Measurements from ENCODE around the gene SPAG16.

Gene SPAG16

DNA sequence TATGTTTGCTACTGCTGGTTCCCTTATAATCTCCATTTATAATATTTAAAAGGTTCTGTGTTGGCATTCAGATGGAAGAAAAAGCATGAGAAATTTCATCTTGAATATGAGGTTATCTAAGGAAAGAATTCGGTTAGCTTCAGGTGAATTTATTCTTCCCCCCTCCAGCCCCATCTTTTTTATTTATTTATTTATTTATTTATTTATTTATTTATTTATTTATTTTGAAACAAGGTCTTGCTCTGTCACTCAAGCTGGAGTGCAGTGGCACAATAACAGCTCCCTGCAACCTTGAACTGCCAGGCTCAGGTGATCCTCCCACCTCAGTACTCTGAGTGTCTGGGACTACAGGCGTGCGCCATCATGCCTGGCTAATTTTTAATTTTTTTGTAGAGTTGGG lies 1031.1 kb downstream of the SPAG16 start:
- in situ Hi-C loops (cut with HindIII; ENCODE audit: low sequenced_read_pairs), result no loop called here
- TF ChIP-seq, protein P1, sequence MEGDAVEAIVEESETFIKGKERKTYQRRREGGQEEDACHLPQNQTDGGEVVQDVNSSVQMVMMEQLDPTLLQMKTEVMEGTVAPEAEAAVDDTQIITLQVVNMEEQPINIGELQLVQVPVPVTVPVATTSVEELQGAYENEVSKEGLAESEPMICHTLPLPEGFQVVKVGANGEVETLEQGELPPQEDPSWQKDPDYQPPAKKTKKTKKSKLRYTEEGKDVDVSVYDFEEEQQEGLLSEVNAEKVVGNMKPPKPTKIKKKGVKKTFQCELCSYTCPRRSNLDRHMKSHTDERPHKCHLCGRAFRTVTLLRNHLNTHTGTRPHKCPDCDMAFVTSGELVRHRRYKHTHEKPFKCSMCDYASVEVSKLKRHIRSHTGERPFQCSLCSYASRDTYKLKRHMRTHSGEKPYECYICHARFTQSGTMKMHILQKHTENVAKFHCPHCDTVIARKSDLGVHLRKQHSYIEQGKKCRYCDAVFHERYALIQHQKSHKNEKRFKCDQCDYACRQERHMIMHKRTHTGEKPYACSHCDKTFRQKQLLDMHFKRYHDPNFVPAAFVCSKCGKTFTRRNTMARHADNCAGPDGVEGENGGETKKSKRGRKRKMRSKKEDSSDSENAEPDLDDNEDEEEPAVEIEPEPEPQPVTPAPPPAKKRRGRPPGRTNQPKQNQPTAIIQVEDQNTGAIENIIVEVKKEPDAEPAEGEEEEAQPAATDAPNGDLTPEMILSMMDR (IDR thresholded peaks at IDR 0.05; ENCODE audit: low read depth, low read length, missing control alignments), result no peak
- H3K4me3 ChIP-seq (ENCODE audit: low read depth, low read length), result no peak overlapping the region
- no peak for DNase-seq (ENCODE audit: low read depth)

DNA sequence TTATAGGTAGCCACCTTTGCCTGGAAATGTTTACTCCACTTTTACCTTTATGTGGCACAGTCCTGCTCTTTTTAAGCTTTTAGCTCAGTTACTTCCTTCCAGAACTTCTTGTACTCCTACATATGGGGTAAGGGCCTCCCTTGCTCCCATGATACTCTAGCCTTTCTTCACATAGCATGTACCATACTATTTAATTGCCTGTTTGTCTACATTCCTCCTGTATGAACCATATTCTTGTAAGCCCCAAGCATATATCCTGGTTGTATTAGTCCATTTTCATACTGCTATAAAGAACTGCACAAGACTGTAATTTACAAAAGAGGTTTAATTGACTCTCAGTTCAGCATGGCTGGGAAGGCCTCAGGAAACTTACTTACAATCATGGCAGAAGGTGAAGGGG lies 1035.9 kb downstream of the SPAG16 start:
- no peak for DNase-seq (ENCODE audit: low read depth)

DNA sequence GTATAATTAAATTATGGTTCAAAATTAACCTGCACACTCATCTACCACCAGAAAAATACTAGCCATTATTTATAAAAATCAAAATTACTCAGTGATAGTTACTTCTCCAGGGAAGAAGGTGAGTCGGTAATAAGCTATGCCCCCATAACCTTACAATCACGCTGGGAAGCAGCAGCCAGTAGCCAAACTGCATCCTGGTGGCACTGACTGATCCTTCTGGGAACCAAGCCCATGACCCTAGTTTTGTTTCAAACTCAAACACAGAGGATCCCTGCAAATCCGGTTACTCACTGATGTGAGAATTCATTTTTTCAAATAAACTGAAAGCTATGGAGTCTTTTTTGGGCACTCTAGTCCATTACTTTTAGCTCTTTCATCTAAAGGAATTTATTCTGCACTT lies 1038.4 kb downstream of the SPAG16 start:
- H3K4me3 ChIP-seq (ENCODE audit: low read depth, low read length), result no peak overlapping the region
- in situ Hi-C loops (cut with HindIII; ENCODE audit: low sequenced_read_pairs), result no loop called here
- TF ChIP-seq, protein P1 (IDR thresholded peaks at IDR 0.05; ENCODE audit: low read depth, low read length, missing control alignments), result no peak
- DNase-seq (ENCODE audit: low read depth), result no peak

More for the DNA sequence above, 1035.9 kb downstream of the SPAG16 start:
- TF ChIP-seq, protein P1 (IDR thresholded peaks at IDR 0.05; ENCODE audit: low read depth, low read length, missing control alignments), result no peak
- no peak overlapping the region for H3K4me3 ChIP-seq (ENCODE audit: low read depth, low read length)
- in situ Hi-C loops (cut with HindIII; ENCODE audit: low sequenced_read_pairs), result no loop called here

DNA sequence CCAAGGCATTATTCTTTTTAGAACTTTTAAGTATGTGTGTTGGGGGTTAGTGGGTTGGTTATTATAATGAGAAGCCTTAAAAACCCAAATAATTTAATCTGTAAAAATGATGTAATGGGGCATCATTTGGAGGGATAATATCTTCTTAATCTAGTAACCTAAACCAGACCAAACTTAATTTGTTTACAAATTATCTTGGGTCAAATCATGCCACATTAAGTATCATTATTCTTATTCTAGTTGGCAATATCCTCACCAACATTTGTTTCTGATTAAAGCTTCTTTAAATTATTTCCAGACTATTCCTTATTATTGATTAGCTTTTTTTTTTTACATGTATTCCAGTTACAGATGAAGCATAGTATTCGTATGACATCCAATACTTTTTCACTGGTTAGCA lies 1041.1 kb downstream of the SPAG16 start:
- DNase-seq (ENCODE audit: low read depth), result no peak
- in situ Hi-C loops (cut with HindIII; ENCODE audit: low sequenced_read_pairs), result no loop called here
- TF ChIP-seq, protein P1 (IDR thresholded peaks at IDR 0.05; ENCODE audit: low read depth, low read length, missing control alignments), result no peak
- no peak overlapping the region for H3K4me3 ChIP-seq (ENCODE audit: low read depth, low read length)

DNA sequence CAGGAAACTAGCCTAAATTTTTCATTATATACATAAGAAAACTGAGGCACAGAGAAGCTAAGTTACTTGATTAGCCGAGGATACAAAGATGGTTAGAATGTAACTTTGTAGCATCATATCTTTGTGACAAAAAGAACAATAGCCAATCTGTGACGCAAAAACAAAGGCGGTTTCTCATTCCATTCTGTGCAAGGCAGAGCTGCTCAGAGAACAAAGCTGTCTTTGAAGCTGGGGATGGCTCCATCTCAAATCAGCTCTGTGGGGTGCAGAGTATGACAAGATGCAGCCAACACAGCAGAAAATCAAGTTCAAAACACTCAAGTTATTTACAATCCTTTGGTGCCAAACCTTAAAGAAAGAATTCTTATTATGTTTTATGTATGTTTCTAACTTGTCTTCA lies 1044.7 kb downstream of the SPAG16 start:
- in situ Hi-C loops (cut with HindIII; ENCODE audit: low sequenced_read_pairs), result no loop called here

DNA sequence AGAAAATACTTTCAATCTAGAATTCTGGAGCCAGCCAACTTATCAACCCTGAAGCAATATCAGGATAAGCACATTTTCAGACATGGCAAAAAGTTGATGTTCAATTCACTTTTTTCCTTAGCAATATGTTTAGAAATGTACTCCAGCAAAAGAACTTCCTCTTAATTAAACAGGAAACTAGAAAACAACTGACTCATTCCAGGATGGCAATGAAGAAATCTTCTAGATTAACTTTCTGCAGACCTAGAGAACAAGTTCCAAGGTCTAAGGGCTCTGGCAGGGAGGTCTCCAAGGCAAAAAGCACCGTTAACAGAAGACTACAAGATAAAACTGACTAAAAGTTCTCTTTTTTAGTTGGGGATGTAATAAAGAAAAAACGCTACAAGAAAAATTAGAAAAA lies 1057.4 kb downstream of the SPAG16 start:
- H3K4me3 ChIP-seq (ENCODE audit: low read depth, low read length), result no peak overlapping the region
- TF ChIP-seq, protein P1 (IDR thresholded peaks at IDR 0.05; ENCODE audit: low read depth, low read length, missing control alignments), result no peak
- in situ Hi-C loops (cut with HindIII; ENCODE audit: low sequenced_read_pairs), result no loop called here
- DNase-seq (ENCODE audit: low read depth), result no peak

More for the DNA sequence above, 1044.7 kb downstream of the SPAG16 start:
- no peak overlapping the region for H3K4me3 ChIP-seq (ENCODE audit: low read depth, low read length)
- TF ChIP-seq, protein P1 (IDR thresholded peaks at IDR 0.05; ENCODE audit: low read depth, low read length, missing control alignments), result no peak
- DNase-seq (ENCODE audit: low read depth), result no peak

DNA sequence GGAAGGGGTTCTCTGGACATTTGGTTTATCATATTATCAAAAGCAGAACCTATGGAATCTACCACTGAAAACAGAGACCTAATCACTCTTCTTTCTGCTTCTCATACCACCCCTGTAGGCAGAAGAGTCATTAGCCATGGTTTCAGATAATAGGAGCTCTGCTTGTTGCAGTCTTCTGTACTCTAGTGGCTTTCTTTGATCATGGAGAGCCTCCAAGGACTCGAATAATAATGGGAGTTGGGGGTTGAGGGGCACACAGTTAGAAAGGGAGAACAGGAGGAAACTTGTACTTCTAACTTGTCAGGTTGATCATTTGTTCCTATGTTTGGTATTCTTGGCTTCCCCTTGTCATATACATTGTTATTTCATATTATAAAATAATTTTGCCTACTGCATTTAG lies 1074.2 kb downstream of the SPAG16 start:
- TF ChIP-seq, protein P1 (IDR thresholded peaks at IDR 0.05; ENCODE audit: low read depth, low read length, missing control alignments), result no peak
- in situ Hi-C loops (cut with HindIII; ENCODE audit: low sequenced_read_pairs), result no loop called here
- H3K4me3 ChIP-seq (ENCODE audit: low read depth, low read length), result no peak overlapping the region
- DNase-seq (ENCODE audit: low read depth), result no peak

Measured in astrocyte of the cerebellum (primary cell).